ENCODE measurements around the gene COTL1.

The COTL1 gene

GRCh38 chr16:84538222-84538840 is 79.5 kb downstream of the COTL1 start:
- Histone ChIP-seq H3K14ac (ENCODE audit: low read length in 2 of 2) (no peak overlapping the region), H3K23ac (ENCODE audit: low read length in 2 of 2) (no peak overlapping the region), H2AFZ (ENCODE audit: low read depth, low read length) (peak overlapping the region; percentile 75), H3K4me2 (ENCODE audit: low read length, poor library complexity, severe bottlenecking) (no peak overlapping the region), H2AK5ac (ENCODE audit: low read length, severe bottlenecking) (peak overlapping the region; percentile 33), H2BK15ac (ENCODE audit: low read depth, poor library complexity, severe bottlenecking) (no peak overlapping the region), H3K9me3 (ENCODE audit: control insufficient read depth, low read length) (no peaks in the 10 kb centered on the region), H3K4me3 (ENCODE audit: insufficient read depth in 1 of 2, low read depth in 1 of 2, low read length in 2 of 2) (no peak overlapping the region), H2BK120ac (ENCODE audit: low read depth, low read length) (peak overlapping the region; percentile 91), H3K27me3 (ENCODE audit: control insufficient read depth in 1 of 2, insufficient read depth in 1 of 2, low read length in 2 of 2) (no peaks in the 10 kb centered on the region), H3K79me1 (replicated peaks; ENCODE audit: low read length, poor library complexity, severe bottlenecking) (no peaks in the 10 kb centered on the region), H3K18ac (ENCODE audit: low read depth in 1 of 2, low read length in 2 of 2) (peak overlapping the region; percentile 79 to 80), H4K8ac (ENCODE audit: low read length) (peak overlapping the region; percentile 47), H2BK12ac (ENCODE audit: low read length in 2 of 2) (peak overlapping the region in 1 of 2 experiments; percentile 76), H2BK5ac (ENCODE audit: low read depth, low read length, poor library complexity, severe bottlenecking) (no peak overlapping the region), H3K36me3 (ENCODE audit: control insufficient read depth in 1 of 2, insufficient read depth in 2 of 2, low read depth in 1 of 2, low read length in 2 of 2) (no peaks in the 10 kb centered on the region), H3K9ac (ENCODE audit: low read length) (no peak overlapping the region), H3K4me1 (ENCODE audit: control insufficient read depth, insufficient read depth, low read depth, low read length) (peaks cover 15% of the 10 kb centered on the region), H3K27ac (ENCODE audit: low read length, poor library complexity, severe bottlenecking) (peak overlapping the region; percentile 28), H3K4ac (ENCODE audit: low read depth in 1 of 2, low read length in 2 of 2) (peak overlapping the region; percentile 62 to 89), H4K91ac (ENCODE audit: low read length) (no peak overlapping the region)
- DNase-seq: no peak
- WGBS: 99% methylated on average over 5 of the region's 6 CpGs

GRCh38 chr16:84537491-84538151 is 80.3 kb downstream of the COTL1 start:
- Histone ChIP-seq H3K4me2 (ENCODE audit: low read length, poor library complexity, severe bottlenecking) (no peak overlapping the region), H3K36me3 (ENCODE audit: control insufficient read depth in 1 of 2, insufficient read depth in 2 of 2, low read depth in 1 of 2, low read length in 2 of 2) (no peaks in the 10 kb centered on the region), H3K14ac (ENCODE audit: low read length in 2 of 2) (no peak overlapping the region), H2BK120ac (ENCODE audit: low read depth, low read length) (peak overlapping the region; percentile 91), H2BK15ac (ENCODE audit: low read depth, poor library complexity, severe bottlenecking) (peak overlapping the region; percentile 44), H3K27ac (ENCODE audit: low read length, poor library complexity, severe bottlenecking) (peak overlapping the region; percentile 28), H3K23ac (ENCODE audit: low read length in 2 of 2) (peak overlapping the region in 1 of 2 experiments; percentile 14), H3K4me3 (ENCODE audit: insufficient read depth in 1 of 2, low read depth in 1 of 2, low read length in 2 of 2) (no peak overlapping the region), H2BK12ac (ENCODE audit: low read length in 2 of 2) (peak overlapping the region; percentile 23 to 73), H2AFZ (ENCODE audit: low read depth, low read length) (peak overlapping the region; percentile 75), H3K4ac (ENCODE audit: low read depth in 1 of 2, low read length in 2 of 2) (peak overlapping the region; percentile 63 to 82), H3K27me3 (ENCODE audit: control insufficient read depth in 1 of 2, insufficient read depth in 1 of 2, low read length in 2 of 2) (no peaks in the 10 kb centered on the region), H4K91ac (ENCODE audit: low read length) (peak overlapping the region; percentile 94), H3K79me1 (replicated peaks; ENCODE audit: low read length, poor library complexity, severe bottlenecking) (no peaks in the 10 kb centered on the region), H2BK5ac (ENCODE audit: low read depth, low read length, poor library complexity, severe bottlenecking) (no peak overlapping the region), H2AK5ac (ENCODE audit: low read length, severe bottlenecking) (peak overlapping the region; percentile 50), H4K8ac (ENCODE audit: low read length) (peak overlapping the region; percentile 81), H3K9ac (ENCODE audit: low read length) (no peak overlapping the region), H3K4me1 (ENCODE audit: control insufficient read depth, insufficient read depth, low read depth, low read length) (peaks cover 19% of the 10 kb centered on the region), H3K9me3 (ENCODE audit: control insufficient read depth, low read length) (no peaks in the 10 kb centered on the region), H3K18ac (ENCODE audit: low read depth in 1 of 2, low read length in 2 of 2) (peak overlapping the region; percentile 79 to 85)
- WGBS: 14% methylated on average over 11 of the region's 11 CpGs
- DNase-seq: peak; percentile 38

GRCh38 chr16:84535851-84536250 is 82.0 kb downstream of the COTL1 start:
- H4K8ac ChIP-seq (ENCODE audit: low read length): no peak overlapping the region
- no peak overlapping the region for H3K14ac ChIP-seq (ENCODE audit: low read length in 2 of 2)
- H3K36me3 ChIP-seq (ENCODE audit: control insufficient read depth in 1 of 2, insufficient read depth in 2 of 2, low read depth in 1 of 2, low read length in 2 of 2): no peaks in the 10 kb centered on the region
- no peak overlapping the region for H4K91ac ChIP-seq (ENCODE audit: low read length)
- WGBS: 92% methylated on average over 9 of the region's 9 CpGs
- no peaks in the 10 kb centered on the region for H3K79me1 ChIP-seq (replicated peaks; ENCODE audit: low read length, poor library complexity, severe bottlenecking)
- no peak overlapping the region for H3K4ac ChIP-seq (ENCODE audit: low read depth in 1 of 2, low read length in 2 of 2)
- no peak overlapping the region for H2BK15ac ChIP-seq (ENCODE audit: low read depth, poor library complexity, severe bottlenecking)
- H3K4me1 ChIP-seq (ENCODE audit: control insufficient read depth, insufficient read depth, low read depth, low read length): peaks cover 25% of the 10 kb centered on the region
- H2AK5ac ChIP-seq (ENCODE audit: low read length, severe bottlenecking): peak overlapping the region; percentile 51
- no peak overlapping the region for H2BK5ac ChIP-seq (ENCODE audit: low read depth, low read length, poor library complexity, severe bottlenecking)
- H3K18ac ChIP-seq (ENCODE audit: low read depth in 1 of 2, low read length in 2 of 2): no peak overlapping the region
- H2BK12ac ChIP-seq (ENCODE audit: low read length in 2 of 2): peak overlapping the region in 1 of 2 experiments; percentile 79
- H3K9ac ChIP-seq (ENCODE audit: low read length): no peak overlapping the region
- H3K27ac ChIP-seq (ENCODE audit: low read length, poor library complexity, severe bottlenecking): no peak overlapping the region
- H3K9me3 ChIP-seq (ENCODE audit: control insufficient read depth, low read length): no peaks in the 10 kb centered on the region
- no peaks in the 10 kb centered on the region for H3K27me3 ChIP-seq (ENCODE audit: control insufficient read depth in 1 of 2, insufficient read depth in 1 of 2, low read length in 2 of 2)
- no peak overlapping the region for H2AFZ ChIP-seq (ENCODE audit: low read depth, low read length)
- H3K4me2 ChIP-seq (ENCODE audit: low read length, poor library complexity, severe bottlenecking): no peak overlapping the region
- peak overlapping the region; percentile 58 for H2BK120ac ChIP-seq (ENCODE audit: low read depth, low read length)
- no peak overlapping the region for H3K4me3 ChIP-seq (ENCODE audit: insufficient read depth in 1 of 2, low read depth in 1 of 2, low read length in 2 of 2)
- H3K23ac ChIP-seq (ENCODE audit: low read length in 2 of 2): no peak overlapping the region
- no peak for DNase-seq

GRCh38 chr16:84535408-84535807 is 82.5 kb downstream of the COTL1 start:
- H3K18ac ChIP-seq (ENCODE audit: low read depth in 1 of 2, low read length in 2 of 2): peak overlapping the region in 1 of 2 experiments; percentile 84
- no peak overlapping the region for H3K4me3 ChIP-seq (ENCODE audit: insufficient read depth in 1 of 2, low read depth in 1 of 2, low read length in 2 of 2)
- no peaks in the 10 kb centered on the region for H3K9me3 ChIP-seq (ENCODE audit: control insufficient read depth, low read length)
- no peak overlapping the region for H3K4me2 ChIP-seq (ENCODE audit: low read length, poor library complexity, severe bottlenecking)
- no peaks in the 10 kb centered on the region for H3K79me1 ChIP-seq (replicated peaks; ENCODE audit: low read length, poor library complexity, severe bottlenecking)
- no peak for DNase-seq
- H3K27me3 ChIP-seq (ENCODE audit: control insufficient read depth in 1 of 2, insufficient read depth in 1 of 2, low read length in 2 of 2): no peaks in the 10 kb centered on the region
- peak overlapping the region; percentile 75 to 91 for H2BK12ac ChIP-seq (ENCODE audit: low read length in 2 of 2)
- H3K4ac ChIP-seq (ENCODE audit: low read depth in 1 of 2, low read length in 2 of 2): peak overlapping the region in 1 of 2 experiments; percentile 56
- H4K91ac ChIP-seq (ENCODE audit: low read length): no peak overlapping the region
- H2BK120ac ChIP-seq (ENCODE audit: low read depth, low read length): no peak overlapping the region
- H2BK15ac ChIP-seq (ENCODE audit: low read depth, poor library complexity, severe bottlenecking): no peak overlapping the region
- H4K8ac ChIP-seq (ENCODE audit: low read length): no peak overlapping the region
- WGBS: 46% methylated on average over 6 of the region's 6 CpGs
- H2AFZ ChIP-seq (ENCODE audit: low read depth, low read length): no peak overlapping the region
- H3K27ac ChIP-seq (ENCODE audit: low read length, poor library complexity, severe bottlenecking): no peak overlapping the region
- H3K4me1 ChIP-seq (ENCODE audit: control insufficient read depth, insufficient read depth, low read depth, low read length): peaks cover 25% of the 10 kb centered on the region
- no peak overlapping the region for H3K23ac ChIP-seq (ENCODE audit: low read length in 2 of 2)
- peak overlapping the region; percentile 5 for H2BK5ac ChIP-seq (ENCODE audit: low read depth, low read length, poor library complexity, severe bottlenecking)
- no peak overlapping the region for H3K14ac ChIP-seq (ENCODE audit: low read length in 2 of 2)
- peak overlapping the region; percentile 56 for H2AK5ac ChIP-seq (ENCODE audit: low read length, severe bottlenecking)
- H3K36me3 ChIP-seq (ENCODE audit: control insufficient read depth in 1 of 2, insufficient read depth in 2 of 2, low read depth in 1 of 2, low read length in 2 of 2): no peaks in the 10 kb centered on the region
- H3K9ac ChIP-seq (ENCODE audit: low read length): no peak overlapping the region

Data from mesenchymal stem cell (in vitro differentiated cells and primary cell).